LNCAP (cell line): Measurements from ENCODE around the gene AZU1.

Experiments used
- TF ChIP-seq, protein P1 (sequence below): fragments of 450-650 bp; IDR thresholded peaks from 2 replicates; pipeline ENCODE4 v1.5.1; 2017; ENCODE audit warnings: mild to moderate bottlenecking

The AZU1 gene

DNA sequence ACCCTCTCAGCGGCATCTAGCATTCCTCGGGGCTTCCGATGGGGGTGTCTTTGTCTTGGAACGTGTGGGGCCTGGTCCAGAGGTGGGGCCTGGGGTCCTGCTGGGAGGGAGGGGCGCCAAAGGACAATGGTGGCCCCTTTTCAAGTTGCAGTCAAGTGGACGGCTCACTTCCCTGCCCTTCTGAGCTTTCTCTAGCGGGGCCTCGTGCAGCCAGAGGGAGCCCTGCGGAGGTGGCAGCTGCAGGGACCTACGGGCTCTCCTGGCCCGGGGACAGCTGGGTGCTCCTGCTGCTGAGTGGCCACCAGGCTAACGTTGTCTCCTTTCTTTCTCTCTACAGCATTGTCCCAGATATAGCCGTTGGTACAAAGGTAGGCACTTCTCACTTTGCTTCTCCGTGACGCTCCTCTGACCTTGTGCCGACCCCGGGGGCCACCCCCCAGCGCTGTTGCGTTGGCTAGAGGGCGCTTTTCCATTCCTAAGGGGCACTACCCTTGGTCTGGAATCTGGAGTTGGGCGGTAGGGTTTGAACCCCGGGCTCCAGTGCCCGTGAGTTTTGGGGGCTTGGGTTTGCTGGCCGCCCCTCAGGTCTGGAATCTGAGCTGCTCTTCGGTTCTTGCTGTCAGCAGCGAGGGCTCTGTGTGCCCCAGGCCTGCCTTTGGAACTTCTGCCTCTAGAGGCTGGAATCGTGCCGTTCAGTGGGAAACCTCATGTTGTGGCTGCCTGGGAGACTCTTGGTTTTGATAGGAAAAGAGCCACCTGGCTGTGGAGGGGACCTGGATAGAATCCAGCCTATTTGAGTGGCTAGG lies 28.4 kb upstream of the AZU1 start:
- TF ChIP-seq, protein P1, sequence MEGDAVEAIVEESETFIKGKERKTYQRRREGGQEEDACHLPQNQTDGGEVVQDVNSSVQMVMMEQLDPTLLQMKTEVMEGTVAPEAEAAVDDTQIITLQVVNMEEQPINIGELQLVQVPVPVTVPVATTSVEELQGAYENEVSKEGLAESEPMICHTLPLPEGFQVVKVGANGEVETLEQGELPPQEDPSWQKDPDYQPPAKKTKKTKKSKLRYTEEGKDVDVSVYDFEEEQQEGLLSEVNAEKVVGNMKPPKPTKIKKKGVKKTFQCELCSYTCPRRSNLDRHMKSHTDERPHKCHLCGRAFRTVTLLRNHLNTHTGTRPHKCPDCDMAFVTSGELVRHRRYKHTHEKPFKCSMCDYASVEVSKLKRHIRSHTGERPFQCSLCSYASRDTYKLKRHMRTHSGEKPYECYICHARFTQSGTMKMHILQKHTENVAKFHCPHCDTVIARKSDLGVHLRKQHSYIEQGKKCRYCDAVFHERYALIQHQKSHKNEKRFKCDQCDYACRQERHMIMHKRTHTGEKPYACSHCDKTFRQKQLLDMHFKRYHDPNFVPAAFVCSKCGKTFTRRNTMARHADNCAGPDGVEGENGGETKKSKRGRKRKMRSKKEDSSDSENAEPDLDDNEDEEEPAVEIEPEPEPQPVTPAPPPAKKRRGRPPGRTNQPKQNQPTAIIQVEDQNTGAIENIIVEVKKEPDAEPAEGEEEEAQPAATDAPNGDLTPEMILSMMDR = peak; percentile 45

DNA sequence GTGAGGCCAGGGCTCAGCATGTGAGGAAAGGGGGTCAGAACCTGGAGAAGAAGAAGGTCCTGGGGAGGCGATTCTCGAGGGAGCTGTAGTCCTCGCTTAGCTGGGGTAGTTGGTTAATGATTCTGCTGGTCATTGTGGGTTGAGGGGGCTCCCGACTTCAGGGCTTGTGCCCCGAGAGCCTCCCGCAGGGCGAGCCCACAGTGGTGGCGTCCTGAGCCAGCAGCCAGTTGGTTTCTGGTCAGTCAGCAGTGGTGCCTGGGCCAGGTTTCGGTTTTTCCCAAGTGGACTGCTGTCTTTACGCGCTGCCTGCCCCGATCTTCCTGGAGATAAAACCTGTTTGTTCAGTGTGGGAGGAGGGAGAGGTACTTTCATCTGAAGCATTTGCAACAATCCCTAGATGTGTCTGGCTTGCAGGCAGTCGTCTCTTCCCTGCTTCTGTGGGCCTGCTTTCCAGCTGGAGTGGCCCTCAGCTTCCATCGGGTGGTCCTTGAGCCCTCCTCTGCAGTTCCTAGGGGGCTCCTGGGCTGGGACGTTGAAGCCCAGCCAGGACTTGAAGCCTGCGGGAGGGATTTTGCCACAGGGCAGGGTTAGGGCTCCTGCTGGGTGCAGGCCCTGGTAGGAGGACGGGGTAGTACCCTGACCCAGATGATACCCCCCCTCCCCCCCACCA lies 27.1 kb upstream of the AZU1 start:
- TF ChIP-seq, protein P1 = no peak

DNA sequence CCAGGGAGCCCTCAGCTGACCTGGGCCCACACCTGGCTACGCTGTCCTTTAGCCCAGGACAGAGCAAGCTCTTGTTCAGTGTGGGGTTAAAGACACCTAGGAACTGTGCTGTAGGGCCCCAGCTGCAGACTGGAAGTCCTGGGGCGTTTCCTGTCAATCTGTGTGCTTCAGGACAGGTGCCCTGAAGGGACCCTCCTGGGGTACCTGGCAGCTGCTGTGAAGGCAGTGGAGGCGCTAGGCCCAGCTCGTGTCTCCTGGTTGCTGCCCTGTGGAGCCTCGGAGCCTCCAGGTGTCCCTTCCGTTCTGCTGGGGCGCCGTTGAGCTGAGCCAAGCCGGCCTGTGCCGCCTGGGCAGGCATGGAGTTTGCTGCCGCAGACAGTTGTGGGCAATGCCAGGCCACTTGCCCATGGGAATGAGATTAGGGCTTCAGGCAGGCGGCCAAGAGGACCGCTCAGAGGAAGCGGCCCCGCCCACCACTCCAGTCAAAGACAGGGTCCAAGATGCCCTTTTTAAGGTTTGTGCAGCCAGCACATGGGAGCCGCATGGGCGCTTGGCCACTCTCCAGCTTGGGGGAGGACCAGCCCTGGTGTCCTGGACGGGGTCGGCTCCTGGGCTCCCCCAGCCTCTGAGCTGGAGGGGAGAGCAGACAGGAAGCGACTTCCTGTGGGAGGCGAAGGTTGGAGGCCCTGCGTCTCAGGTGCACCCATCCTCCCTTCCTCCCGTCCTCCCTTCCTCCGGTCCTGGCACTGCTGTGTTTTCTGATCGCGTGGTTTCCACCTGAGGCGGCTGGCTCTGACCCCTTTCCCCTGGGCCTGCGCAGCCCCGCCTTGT lies 26.4 kb upstream of the AZU1 start:
- TF ChIP-seq, protein P1 = no peak

- TF ChIP-seq, protein P1 = no peak
These were observed 25.7 kb upstream of the AZU1 start for GRCh38 chr19:801861-802497.

DNA sequence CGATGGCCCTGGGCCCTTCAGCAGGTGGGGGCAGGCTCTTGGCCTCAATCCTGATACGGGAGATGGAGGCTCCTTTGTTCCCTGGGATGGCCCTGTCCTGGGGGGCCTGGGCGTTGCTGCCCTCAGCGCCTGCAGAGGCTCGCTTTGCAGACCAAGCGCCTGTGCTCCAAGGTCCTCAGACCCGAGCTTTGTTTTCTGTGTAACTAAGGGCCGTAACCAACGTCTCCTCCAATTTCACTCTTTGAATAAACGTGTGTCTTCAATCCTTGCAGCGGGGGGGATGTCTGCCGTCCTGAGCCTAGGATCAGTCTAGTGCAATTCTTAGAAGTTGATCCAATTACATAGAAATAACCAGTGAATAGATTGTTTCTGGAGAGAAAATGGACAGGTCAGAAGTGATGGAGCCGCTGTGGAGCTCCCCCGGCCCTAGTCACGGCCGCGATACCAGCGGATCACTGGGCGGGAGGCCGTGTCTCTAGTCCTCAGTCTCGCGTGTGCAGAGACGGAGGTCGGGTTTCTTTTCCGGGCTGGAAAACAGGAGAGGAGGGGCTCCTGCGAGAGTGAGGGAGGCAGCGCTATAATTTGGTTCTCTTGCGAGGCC lies 25.0 kb upstream of the AZU1 start:
- TF ChIP-seq, protein P1 = no peak

GRCh38 chr19:803099-803561 lies 24.5 kb upstream of the AZU1 start:
- TF ChIP-seq, protein P1 = no peak
